HG03354 (cell line): ENCODE measurements around the gene VSTM2L.

Experiments used
- ATAC-seq: cut with Tn5 transposase; IDR thresholded peaks from one replicate; pipeline ENCODE4 v1.9.1; 2021; ENCODE audit warnings: mild to moderate bottlenecking; ENCODE audit not compliant: unreplicated experiment, poor library complexity, severe bottlenecking

VSTM2L gene

GRCh38 chr20:37915434-37915787, 12.5 kb downstream of the VSTM2L start:
- ATAC-seq: no peak

- ATAC-seq: no peak
Measured at GRCh38 chr20:37915800-37916570, 13.1 kb downstream of the VSTM2L start.

- ATAC-seq: no peak
Measured at GRCh38 chr20:37917461-37917860, 14.5 kb downstream of the VSTM2L start.

- no peak for ATAC-seq
Measured at GRCh38 chr20:37918035-37918434, 15.1 kb downstream of the VSTM2L start.

- ATAC-seq: no peak
Measured at GRCh38 chr20:37919389-37920040, 16.6 kb downstream of the VSTM2L start.

GRCh38 chr20:37920270-37920669, 17.3 kb downstream of the VSTM2L start:
- ATAC-seq: no peak

GRCh38 chr20:37920679-37921322, 17.9 kb downstream of the VSTM2L start:
- ATAC-seq: no peak

GRCh38 chr20:37921341-37921929, 18.5 kb downstream of the VSTM2L start:
- ATAC-seq: peak; percentile 79

- peak; percentile 78 for ATAC-seq
Measured at GRCh38 chr20:37922016-37922415, 19.1 kb downstream of the VSTM2L start.

- ATAC-seq: no peak
Measured at GRCh38 chr20:37925265-37926165, 22.6 kb downstream of the VSTM2L start.

GRCh38 chr20:37926612-37927011, 23.7 kb downstream of the VSTM2L start:
- no peak for ATAC-seq

- ATAC-seq: no peak
Measured at GRCh38 chr20:37927410-37928095, 24.6 kb downstream of the VSTM2L start.

GRCh38 chr20:37928996-37929682, 26.2 kb downstream of the VSTM2L start:
- no peak for ATAC-seq

- no peak for ATAC-seq
Measured at GRCh38 chr20:37929683-37930014, 26.7 kb downstream of the VSTM2L start.

- no peak for ATAC-seq
Measured at GRCh38 chr20:37931153-37931922, 28.4 kb downstream of the VSTM2L start.

GRCh38 chr20:37932074-37932473, 29.1 kb downstream of the VSTM2L start:
- no peak for ATAC-seq

- no peak for ATAC-seq
Measured at GRCh38 chr20:37932919-37933318, 30.0 kb downstream of the VSTM2L start.
